GM12878 (cell line): Measurements from ENCODE around the gene PRKN. TPM values are rescaled to one million over a fixed set of nuclear protein-coding genes. Genes with fewer than 3 reads are reported as not detected.

Experiments
- ATAC-seq: fragments of 200-7000 bp; cut with Tn5 transposase; 3 replicates; pipeline ENCODE4 v1.9.1; 2020; ENCODE audit warnings: mild to moderate bottlenecking, moderate library complexity
- BruUV-seq: library from RNA; stranded (reverse); fragments of 400-500 nt; replicated peaks from 2 replicates; lab custom pipeline; 2021; lab: Mats Ljungman, UMichigan
- CTCF ChIA-PET: fragments of 300-600 bp; sonication (Branson Sonifier 250); formaldehyde crosslinking; extraction: SDS; loops from one replicate; lab custom pipeline; 2021; ENCODE audit warnings: inconsistent platforms; lab: Yijun Ruan, JAX
- POLR2A ChIA-PET: fragments of 350-600 bp; formaldehyde crosslinking; extraction: SDS; loops from one replicate; lab custom pipeline; 2021; ENCODE audit warnings: inconsistent platforms; lab: Charles Lee
- RAD21 ChIA-PET: fragments of 300-600 bp; sonication (Branson Sonifier 250); formaldehyde crosslinking; loops from one replicate; lab custom pipeline; 2023; ENCODE audit warnings: antibody characterized with exemption; ENCODE audit not compliant: unreplicated experiment; lab: Charles Lee
- SMC1A ChIA-PET: fragments of 300-600 bp; sonication (Branson Sonifier 250); formaldehyde crosslinking; loops from one replicate; lab custom pipeline; 2023; ENCODE audit not compliant: unreplicated experiment, uncharacterized antibody; lab: Charles Lee
- DNase-seq: peaks from one replicate; pipeline ENCODE4 v3.0.0-alpha.2; 2011; ENCODE audit warnings: low read depth, low spot score
- FAIRE-seq: peaks from 3 replicates; lab custom pipeline; 2011; peaks lifted over from hg19 to GRCh38; lab: Jason Lieb, UNC
- H2AFZ ChIP-seq: 2 replicates; pipeline ENCODE4 v1.6.0; 2011; ENCODE audit warnings: low read depth, low read length, control low read depth; ENCODE audit not compliant: control insufficient read depth
- H3K27ac ChIP-seq: 2 replicates; pipeline ENCODE4 v1.5.1; 2011; ENCODE audit warnings: control low read depth; ENCODE audit not compliant: control insufficient read depth, insufficient read depth
- H3K27me3 ChIP-seq, 2 experiments: replicated peaks in 1 of 2; 2 replicates each; pipeline versions ENCODE4 v1.6.0 to v1.6.1; 2011; ENCODE audit warnings: low read length in 1 of 2; ENCODE audit not compliant: control insufficient read depth in 2 of 2, insufficient read depth in 2 of 2
- H3K36me3 ChIP-seq, 2 experiments: 2 replicates each; pipeline ENCODE4 v1.5.1; 2011; ENCODE audit warnings: low read length in 1 of 2; ENCODE audit not compliant: control insufficient read depth in 2 of 2, insufficient read depth in 2 of 2
- H3K4me1 ChIP-seq: 2 replicates; pipeline ENCODE4 v1.6.1; 2011; ENCODE audit warnings: mild to moderate bottlenecking, low read length, moderate library complexity, mixed read lengths; ENCODE audit not compliant: control insufficient read depth, insufficient read depth
- H3K4me2 ChIP-seq: 2 replicates; pipeline ENCODE4 v1.6.0; 2011; ENCODE audit warnings: control low read depth; ENCODE audit not compliant: control insufficient read depth, insufficient read depth
- H3K4me3 ChIP-seq: fragments of 200-600 bp; sonication (generic); 2 replicates; pipeline ENCODE4 v1.5.1; 2016
- H3K79me2 ChIP-seq: 2 replicates; pipeline ENCODE4 v1.6.0; 2011; ENCODE audit warnings: low read length; ENCODE audit not compliant: control insufficient read depth, insufficient read depth
- H3K9ac ChIP-seq: 2 replicates; pipeline ENCODE4 v1.8.0; 2011; ENCODE audit warnings: low read length, control low read depth, mixed read lengths; ENCODE audit not compliant: control insufficient read depth, insufficient read depth
- H3K9me3 ChIP-seq: replicated peaks from 3 replicates; pipeline ENCODE4 v1.5.1; 2011; ENCODE audit warnings: mild to moderate bottlenecking, low read length; ENCODE audit not compliant: control insufficient read depth, insufficient read depth
- H4K20me1 ChIP-seq: 2 replicates; pipeline ENCODE4 v1.6.0; 2011; ENCODE audit not compliant: control insufficient read depth, insufficient read depth
- CBX5 ChIP-seq: sonication (generic); IDR thresholded peaks from 2 replicates; pipeline ENCODE4 v1.6.1; 2016; ENCODE audit warnings: low read depth, moderate library complexity, mild to moderate bottlenecking, inconsistent platforms
- CREB1 ChIP-seq: IDR thresholded peaks from 2 replicates; pipeline ENCODE4 v1.6.1; 2012; ENCODE audit warnings: low read depth, mild to moderate bottlenecking, inconsistent platforms
- MTA3 ChIP-seq: IDR thresholded peaks from 2 replicates; pipeline ENCODE4 v1.6.1; 2012; ENCODE audit warnings: low read length, inconsistent platforms, borderline replicate concordance
- POU2F2 ChIP-seq: IDR thresholded peaks from 3 replicates; pipeline ENCODE4 v1.6.1; 2011; ENCODE audit warnings: low read depth, mild to moderate bottlenecking, low read length, borderline replicate concordance
- RBBP5 ChIP-seq: fragments of 200-600 bp; sonication (generic); conservative IDR thresholded peaks from 2 replicates; pipeline ENCODE4 v1.6.1; 2016
- RUNX3 ChIP-seq: IDR thresholded peaks from 2 replicates; pipeline ENCODE4 v1.6.1; 2012; ENCODE audit warnings: low read length, inconsistent platforms
- SKIL ChIP-seq: fragments of 450-650 bp; IDR thresholded peaks from 2 replicates; pipeline ENCODE4 v1.6.1; 2017; ENCODE audit warnings: mild to moderate bottlenecking, low read depth, inconsistent platforms; ENCODE audit not compliant: poor library complexity, severe bottlenecking
- SPI1 ChIP-seq: IDR thresholded peaks from 2 replicates; pipeline ENCODE4 v1.6.1; 2011; ENCODE audit warnings: low read depth, mild to moderate bottlenecking, low read length, moderate library complexity, borderline replicate concordance; ENCODE audit not compliant: insufficient read depth
- STAT1 ChIP-seq: fragments of 450-650 bp; conservative IDR thresholded peaks from 2 replicates; pipeline ENCODE4 v1.6.1; 2014; ENCODE audit warnings: antibody characterized with exemption, mild to moderate bottlenecking
- WGBS: methylation state at CpG from one replicate; pipeline ENCODE4 v1.1.6; 2016; ENCODE audit warnings: low lambda C conversion rate; ENCODE audit not compliant: insufficient replicate concordance, insufficient coverage; ENCODE audit errors: missing lambda C conversion rate; 5-methylcytosine and 5-hydroxymethylcytosine counted together
- in situ Hi-C: fragments of 300-500 bp; cut with MboI; formaldehyde crosslinking; loops from 9 replicates; pipeline ENCODE4 v1.14.3; 2018; ENCODE audit warnings: mixed read lengths
- intact Hi-C: fragments of 100-400 bp; cut with micrococcal nuclease; formaldehyde crosslinking; loops from one replicate; pipeline ENCODE4 v1.14.2; 2022; ENCODE audit not compliant: unreplicated experiment
- polyA plus RNA-seq, 11 experiments: library from polyadenylated mRNA; depleted of rRNA in 4 of 11; unstranded in 6 of 11; stranded (reverse) in 5 of 11; fragments of >200 nt; fragmentation: Nextera tagmentation in 4 of 11; fragmentation: Illumina TruSeq in 1 of 11; extraction: Ambion mirVana in 4 of 11; extraction: Trizol in 1 of 11; gene quantifications; 1 replicate in 1 of 11; 2 replicates in 10 of 11; pipeline versions ENCODE4 v1.2.1 to v1.2.3, GENCODE V29; 2011 to 2016; ENCODE audit warnings: inconsistent platforms in 2 of 11, missing spikeins in 2 of 11, low read depth in 1 of 11
- total RNA-seq, 4 experiments: library from RNA; depleted of rRNA in 3 of 4; stranded (reverse); fragments of >200 nt in 3 of 4; fragmentation: Illumina TruSeq in 1 of 4; extraction: Trizol in 1 of 4; gene quantifications; 2 replicates each; pipeline versions ENCODE4 v1.2.1 to v1.2.3, GENCODE V29; 2013 to 2021

The PRKN gene
- total and polyA plus RNA-seq, 10 of the 15 experiments (the other 5 are each of a cell fraction or from before 2014, with no cell fraction given), result 0.06 to 0.09 TPM; not detected in 8

GRCh38 chr6:161393292-161393691, 1334.3 kb downstream of the PRKN start:
- Histone ChIP-seq H3K9ac (no peak overlapping the region), H3K4me2 (no peak overlapping the region), H3K27me3 (no peaks in the 10 kb centered on the region), H3K36me3 (no peaks in the 10 kb centered on the region), H3K79me2 (no peaks in the 10 kb centered on the region), H3K27ac (no peak overlapping the region), H4K20me1 (no peaks in the 10 kb centered on the region), H3K4me3 (no peak overlapping the region), H3K4me1 (no peaks in the 10 kb centered on the region; the same call in 1 of the 2 replicates)
- WGBS, result 17% methylated on average over 3 of the region's 3 CpGs
- ChIA-PET CTCF (interaction anchor here (0.7 to 3.6 kb wide), 5 partner anchors 22 to 1143 kb away, joined by 3 to 20 read pairs (median 4); no protein-coding TSS in a partner anchor), RAD21 (interaction anchor here (1.8 kb wide), 1 partner anchor 25 kb away, joined by 5 read pairs; no protein-coding TSS in a partner anchor), SMC1A (interaction anchor here (0.6 to 1.5 kb wide), 4 partner anchors 22 to 1540 kb away, joined by 3 to 5 read pairs (median 4); no protein-coding TSS in a partner anchor), POLR2A (no interaction called here)
- no TSS peak for BruUV-seq
- FAIRE-seq, result no peak
- in situ Hi-C loops, result loop anchor here (10.0 kb wide), 1 partner anchor 302 kb away; no protein-coding TSS in a partner anchor
- ATAC-seq, result no peak
- DNase-seq, result no peak
- intact Hi-C loops, result loop anchor here (1.0 kb wide), 1 partner anchor 302 kb away; no protein-coding TSS in a partner anchor
- TF ChIP-seq CBX5, result no peak
- TF ChIP-seq SKIL, result no peak
- TF ChIP-seq STAT1, result no peak
- TF ChIP-seq MTA3, result no peak
- no peak for TF ChIP-seq RUNX3
- no peak for TF ChIP-seq CREB1
- TF ChIP-seq SPI1, result no peak
- TF ChIP-seq POU2F2, result no peak
- no peak for TF ChIP-seq RBBP5
- TF ChIP-seq, all 136 proteins: peak for 0
- H3K9me3 ChIP-seq, result no peaks in the 10 kb centered on the region
- H2AFZ ChIP-seq, result no peak overlapping the region
